Colonic mucosa (tissue), 4 donors: ENCODE measurements around the gene PRPF40A. TPM values are rescaled to one million over a fixed set of nuclear protein-coding genes. Genes with fewer than 3 reads are reported as not detected.
"Not testable (repeated sequence)": the region's sequence is repeated elsewhere in the genome, so short reads cannot be mapped to it uniquely, and the experiment has no call there.

Experiments
- DNase-seq: peaks from one replicate; pipeline ENCODE4 v3.0.0-alpha.2; 2020
- H3K27ac ChIP-seq: fragments of 200-600 bp; one replicate; pipeline ENCODE4 v1.8.0; 2021
- H3K27me3 ChIP-seq: fragments of 200-600 bp; one replicate; pipeline ENCODE4 v1.8.0; 2021
- H3K36me3 ChIP-seq: fragments of 200-600 bp; one replicate; pipeline ENCODE4 v1.8.0; 2021
- H3K4me1 ChIP-seq: fragments of 200-600 bp; one replicate; pipeline ENCODE4 v1.8.0; 2021; ENCODE audit warnings: mild to moderate bottlenecking
- H3K4me3 ChIP-seq: fragments of 200-600 bp; one replicate; pipeline ENCODE4 v1.8.0; 2021
- H3K9ac ChIP-seq, 2 donors: one replicate each; pipeline ENCODE4 v1.7.0; 2013; ENCODE audit warnings: control low read depth in 2 of 2, low read depth in 2 of 2, low read length in 2 of 2
- H3K9me3 ChIP-seq: fragments of 200-600 bp; one replicate; pipeline ENCODE4 v1.8.0; 2021
- CTCF ChIP-seq: fragments of 200-600 bp; IDR thresholded peaks from one replicate; pipeline ENCODE4 v1.8.0; 2022; ENCODE audit warnings: antibody characterized with exemption, mild to moderate bottlenecking
- intact Hi-C: fragments of 100-400 bp; cut with DNase I; formaldehyde crosslinking; loops from one replicate; pipeline ENCODE4 v1.14.1; 2022
- total RNA-seq, 2 donors: library from RNA; stranded (reverse); fragmentation: NEBNext Ultra II Directional in 1 of 2; extraction: Animal tissue kit (Norgen Biotek cat#: 25700) in 1 of 2; gene quantifications; one replicate each; pipeline ENCODE4 v1.2.1, GENCODE V29; 2021
- donor health status: healthy.
- donor health status: DM: no; HTN: no; CAD: no.
- donor health status: DM: no; HTN: no; CAD: no.

PRPF40A gene
- 100 to 1,000 TPM; 103 to 115 TPM for total RNA-seq

- intact Hi-C loops = loop anchor here (10.0 kb wide), 1 partner anchor 543 kb away; the partner anchor contains the start of gene STAM2
- no peak for TF ChIP-seq CTCF
- Histone ChIP-seq H3K9me3 (no peaks in the 10 kb centered on the region), H3K36me3 (no peaks in the 10 kb centered on the region), H3K27ac (peak within 1 kb of the TSS; percentile 95), H3K4me3 (peak within 1 kb of the TSS; percentile 93), H3K27me3 (no peaks in the 10 kb centered on the region), H3K4me1 (peaks cover 5% of the 10 kb centered on the region), H3K9ac (peak within 1 kb of the TSS; percentile 82 to 85)
- peak; percentile 99 for DNase-seq
These were observed at the start of gene PRPF40A for GRCh38 chr2:152717228-152718075. PRPF40A (minus strand) TSS chr2:152717461; CDS start chr2:152717439, 22 bp downstream.

- H3K36me3 ChIP-seq = no peaks in the 10 kb centered on the region
- TF ChIP-seq CTCF = no peak
- no peaks in the 10 kb centered on the region for H3K27me3 ChIP-seq
- no peak overlapping the region for H3K9ac ChIP-seq
- H3K4me3 ChIP-seq = no peak overlapping the region
- DNase-seq = no peak
- H3K9me3 ChIP-seq = no peaks in the 10 kb centered on the region
- H3K27ac ChIP-seq = no peak overlapping the region
- intact Hi-C loops = no loop called here
- no peaks in the 10 kb centered on the region for H3K4me1 ChIP-seq
These were observed 49.7 kb upstream of the PRPF40A start for GRCh38 chr2:152766928-152767327.

- no peak overlapping the region for H3K9ac ChIP-seq
- H3K27me3 ChIP-seq = no peaks in the 10 kb centered on the region
- no peak overlapping the region for H3K27ac ChIP-seq
- H3K4me1 ChIP-seq = no peaks in the 10 kb centered on the region
- no peak for DNase-seq
- intact Hi-C loops = no loop called here
- H3K4me3 ChIP-seq = no peak overlapping the region
- no peaks in the 10 kb centered on the region for H3K9me3 ChIP-seq
- no peaks in the 10 kb centered on the region for H3K36me3 ChIP-seq
- TF ChIP-seq CTCF = no peak
These were observed 46.4 kb upstream of the PRPF40A start for GRCh38 chr2:152763651-152764050.

- H3K9ac ChIP-seq, H3K27me3 ChIP-seq, H3K36me3 ChIP-seq, H3K27ac ChIP-seq, DNase-seq, H3K9me3 ChIP-seq, H3K4me3 ChIP-seq, H3K4me1 ChIP-seq, intact Hi-C loops: not testable (repeated sequence)
These were observed 45.9 kb upstream of the PRPF40A start for GRCh38 chr2:152763208-152763607.

GRCh38 chr2:152762202-152762601 is 44.9 kb upstream of the PRPF40A start:
- Histone ChIP-seq H3K4me1 (no peaks in the 10 kb centered on the region), H3K4me3 (no peak overlapping the region), H3K27ac (no peak overlapping the region), H3K27me3 (no peaks in the 10 kb centered on the region), H3K36me3 (no peaks in the 10 kb centered on the region), H3K9me3 (no peaks in the 10 kb centered on the region), H3K9ac (no peak overlapping the region)
- no peak for TF ChIP-seq CTCF
- intact Hi-C loops = no loop called here
- no peak for DNase-seq

GRCh38 chr2:152761214-152761613 is 44.0 kb upstream of the PRPF40A start:
- intact Hi-C loops = no loop called here
- no peak overlapping the region for H3K27ac ChIP-seq
- no peaks in the 10 kb centered on the region for H3K36me3 ChIP-seq
- no peak for DNase-seq
- no peaks in the 10 kb centered on the region for H3K27me3 ChIP-seq
- H3K4me1 ChIP-seq = no peaks in the 10 kb centered on the region
- no peak overlapping the region for H3K9ac ChIP-seq
- H3K9me3 ChIP-seq = no peaks in the 10 kb centered on the region
- no peak for TF ChIP-seq CTCF
- no peak overlapping the region for H3K4me3 ChIP-seq
